ENCODE results near the gene LPP. TPM values are rescaled to one million over a fixed set of nuclear protein-coding genes. Genes with fewer than 3 reads are reported as not detected.
A peak's percentile ranks its signal among the peaks of the same experiment; 100 is the strongest.
"Not testable (repeated sequence)": the region's sequence is repeated elsewhere in the genome, so short reads cannot be mapped to it uniquely, and the experiment has no call there.

The LPP gene
- total RNA-seq, 1 donor from 2014 or later, result 28.2 TPM

GRCh38 chr3:188624828-188625227 lies 470.9 kb downstream of the LPP start:
- no peak overlapping the region for H3K4me3 ChIP-seq (ENCODE audit: low read length in 3 of 3)
- H3K27me3 ChIP-seq (ENCODE audit: control insufficient read depth in 3 of 3, insufficient read depth in 3 of 3, low read length in 3 of 3), result no peaks in the 10 kb centered on the region
- no peak overlapping the region for H3K9ac ChIP-seq (ENCODE audit: low read depth in 1 of 3, low read length in 3 of 3)
- H3K36me3 ChIP-seq (ENCODE audit: control insufficient read depth in 3 of 3, insufficient read depth in 3 of 3, low read length in 3 of 3), result no peaks in the 10 kb centered on the region
- peak overlapping the region; percentile 43 for H3K27ac ChIP-seq (ENCODE audit: low read depth, low read length)
- no peaks in the 10 kb centered on the region for H3K9me3 ChIP-seq (ENCODE audit: control insufficient read depth in 3 of 3, low read length in 3 of 3)
- peaks cover 4 to 8% (median 5%) of the 10 kb centered on the region in 3 donors for H3K4me1 ChIP-seq (ENCODE audit: control insufficient read depth in 3 of 3, insufficient read depth in 3 of 3, low read length in 3 of 3)

GRCh38 chr3:188627652-188628051 lies 473.7 kb downstream of the LPP start:
- no peaks in the 10 kb centered on the region for H3K9me3 ChIP-seq (ENCODE audit: control insufficient read depth in 3 of 3, low read length in 3 of 3)
- no peak overlapping the region for H3K4me3 ChIP-seq (ENCODE audit: low read length in 3 of 3)
- H3K4me1 ChIP-seq (ENCODE audit: control insufficient read depth in 3 of 3, insufficient read depth in 3 of 3, low read length in 3 of 3), result peaks cover 4 to 8% (median 5%) of the 10 kb centered on the region in 3 donors
- H3K27me3 ChIP-seq (ENCODE audit: control insufficient read depth in 3 of 3, insufficient read depth in 3 of 3, low read length in 3 of 3), result no peaks in the 10 kb centered on the region
- no peaks in the 10 kb centered on the region for H3K36me3 ChIP-seq (ENCODE audit: control insufficient read depth in 3 of 3, insufficient read depth in 3 of 3, low read length in 3 of 3)
- H3K27ac ChIP-seq (ENCODE audit: low read depth, low read length), result no peak overlapping the region
- no peak overlapping the region for H3K9ac ChIP-seq (ENCODE audit: low read depth in 1 of 3, low read length in 3 of 3)

GRCh38 chr3:188631291-188632010 lies 477.5 kb downstream of the LPP start:
- peaks cover 0 to 6% (median 2%) of the 10 kb centered on the region in 3 donors for H3K4me1 ChIP-seq (ENCODE audit: control insufficient read depth in 3 of 3, insufficient read depth in 3 of 3, low read length in 3 of 3)
- no peaks in the 10 kb centered on the region for H3K36me3 ChIP-seq (ENCODE audit: control insufficient read depth in 3 of 3, insufficient read depth in 3 of 3, low read length in 3 of 3)

GRCh38 chr3:188633206-188633605 lies 479.2 kb downstream of the LPP start:
- Histone ChIP-seq H3K36me3 (ENCODE audit: control insufficient read depth in 3 of 3, insufficient read depth in 3 of 3, low read length in 3 of 3) (no peaks in the 10 kb centered on the region), H3K9ac (ENCODE audit: low read depth in 1 of 3, low read length in 3 of 3) (no peak overlapping the region), H3K4me3 (ENCODE audit: low read length in 3 of 3) (no peak overlapping the region), H3K4me1 (ENCODE audit: control insufficient read depth in 3 of 3, insufficient read depth in 3 of 3, low read length in 3 of 3) (peaks cover 0 to 6% (median 2%) of the 10 kb centered on the region in 3 donors), H3K27me3 (ENCODE audit: control insufficient read depth in 3 of 3, insufficient read depth in 3 of 3, low read length in 3 of 3) (no peaks in the 10 kb centered on the region), H3K27ac (ENCODE audit: low read depth, low read length) (no peak overlapping the region), H3K9me3 (ENCODE audit: control insufficient read depth in 3 of 3, low read length in 3 of 3) (no peaks in the 10 kb centered on the region)

More at GRCh38 chr3:188631291-188632010, 477.5 kb downstream of the LPP start:
- Histone ChIP-seq H3K27me3 (ENCODE audit: control insufficient read depth in 3 of 3, insufficient read depth in 3 of 3, low read length in 3 of 3) (no peaks in the 10 kb centered on the region), H3K27ac (ENCODE audit: low read depth, low read length) (no peak overlapping the region), H3K9me3 (ENCODE audit: control insufficient read depth in 3 of 3, low read length in 3 of 3) (no peaks in the 10 kb centered on the region), H3K9ac (ENCODE audit: low read depth in 1 of 3, low read length in 3 of 3) (no peak overlapping the region), H3K4me3 (ENCODE audit: low read length in 3 of 3) (no peak overlapping the region)

GRCh38 chr3:188634285-188634684 lies 480.3 kb downstream of the LPP start:
- Histone ChIP-seq H3K36me3 (ENCODE audit: control insufficient read depth in 3 of 3, insufficient read depth in 3 of 3, low read length in 3 of 3) (no peaks in the 10 kb centered on the region), H3K4me1 (ENCODE audit: control insufficient read depth in 3 of 3, insufficient read depth in 3 of 3, low read length in 3 of 3) (peaks cover 0 to 6% (median 2%) of the 10 kb centered on the region in 3 donors), H3K9ac (ENCODE audit: low read depth in 1 of 3, low read length in 3 of 3) (no peak overlapping the region), H3K4me3 (ENCODE audit: low read length in 3 of 3) (no peak overlapping the region), H3K27me3 (ENCODE audit: control insufficient read depth in 3 of 3, insufficient read depth in 3 of 3, low read length in 3 of 3) (no peaks in the 10 kb centered on the region), H3K9me3 (ENCODE audit: control insufficient read depth in 3 of 3, low read length in 3 of 3) (no peaks in the 10 kb centered on the region), H3K27ac (ENCODE audit: low read depth, low read length) (no peak overlapping the region)

- H3K36me3 ChIP-seq (ENCODE audit: control insufficient read depth in 3 of 3, insufficient read depth in 3 of 3, low read length in 3 of 3), result no peaks in the 10 kb centered on the region
- H3K27ac ChIP-seq (ENCODE audit: low read depth, low read length), result no peak overlapping the region
- H3K27me3 ChIP-seq (ENCODE audit: control insufficient read depth in 3 of 3, insufficient read depth in 3 of 3, low read length in 3 of 3), result no peaks in the 10 kb centered on the region
- no peak overlapping the region for H3K9ac ChIP-seq (ENCODE audit: low read depth in 1 of 3, low read length in 3 of 3)
- no peak overlapping the region for H3K4me3 ChIP-seq (ENCODE audit: low read length in 3 of 3)
- H3K9me3 ChIP-seq (ENCODE audit: control insufficient read depth in 3 of 3, low read length in 3 of 3), result no peaks in the 10 kb centered on the region
- H3K4me1 ChIP-seq (ENCODE audit: control insufficient read depth in 3 of 3, insufficient read depth in 3 of 3, low read length in 3 of 3), result peaks cover 0 to 6% (median 2%) of the 10 kb centered on the region in 3 donors
These were observed 481.5 kb downstream of the LPP start for GRCh38 chr3:188635258-188636042.

GRCh38 chr3:188636292-188636691 lies 482.3 kb downstream of the LPP start:
- H3K9me3 ChIP-seq (ENCODE audit: control insufficient read depth in 3 of 3, low read length in 3 of 3); H3K4me3 ChIP-seq (ENCODE audit: low read length in 3 of 3); H3K36me3 ChIP-seq (ENCODE audit: control insufficient read depth in 3 of 3, insufficient read depth in 3 of 3, low read length in 3 of 3); H3K27ac ChIP-seq (ENCODE audit: low read depth, low read length); H3K27me3 ChIP-seq (ENCODE audit: control insufficient read depth in 3 of 3, insufficient read depth in 3 of 3, low read length in 3 of 3); H3K4me1 ChIP-seq (ENCODE audit: control insufficient read depth in 3 of 3, insufficient read depth in 3 of 3, low read length in 3 of 3); H3K9ac ChIP-seq (ENCODE audit: low read depth in 1 of 3, low read length in 3 of 3): not testable (repeated sequence)

GRCh38 chr3:188641076-188641475 lies 487.1 kb downstream of the LPP start:
- peaks cover 0 to 4% (median 0%) of the 10 kb centered on the region in 3 donors for H3K4me1 ChIP-seq (ENCODE audit: control insufficient read depth in 3 of 3, insufficient read depth in 3 of 3, low read length in 3 of 3)
- no peaks in the 10 kb centered on the region for H3K9me3 ChIP-seq (ENCODE audit: control insufficient read depth in 3 of 3, low read length in 3 of 3)
- no peaks in the 10 kb centered on the region for H3K27me3 ChIP-seq (ENCODE audit: control insufficient read depth in 3 of 3, insufficient read depth in 3 of 3, low read length in 3 of 3)
- H3K36me3 ChIP-seq (ENCODE audit: control insufficient read depth in 3 of 3, insufficient read depth in 3 of 3, low read length in 3 of 3), result peaks cover 0 to 2% (median 0%) of the 10 kb centered on the region in 3 donors
- H3K4me3 ChIP-seq (ENCODE audit: low read length in 3 of 3), result no peak overlapping the region
- H3K9ac ChIP-seq (ENCODE audit: low read depth in 1 of 3, low read length in 3 of 3), result no peak overlapping the region
- no peak overlapping the region for H3K27ac ChIP-seq (ENCODE audit: low read depth, low read length)

- Histone ChIP-seq H3K9me3 (ENCODE audit: control insufficient read depth in 3 of 3, low read length in 3 of 3) (no peaks in the 10 kb centered on the region), H3K4me1 (ENCODE audit: control insufficient read depth in 3 of 3, insufficient read depth in 3 of 3, low read length in 3 of 3) (peaks cover 0 to 4% (median 0%) of the 10 kb centered on the region in 3 donors), H3K9ac (ENCODE audit: low read depth in 1 of 3, low read length in 3 of 3) (no peak overlapping the region), H3K36me3 (ENCODE audit: control insufficient read depth in 3 of 3, insufficient read depth in 3 of 3, low read length in 3 of 3) (peaks cover 0 to 2% (median 0%) of the 10 kb centered on the region in 3 donors), H3K27me3 (ENCODE audit: control insufficient read depth in 3 of 3, insufficient read depth in 3 of 3, low read length in 3 of 3) (no peaks in the 10 kb centered on the region), H3K4me3 (ENCODE audit: low read length in 3 of 3) (no peak overlapping the region), H3K27ac (ENCODE audit: low read depth, low read length) (no peak overlapping the region)
These were observed 489.8 kb downstream of the LPP start for GRCh38 chr3:188643736-188644135.

GRCh38 chr3:188646592-188646991 lies 492.6 kb downstream of the LPP start:
- no peak overlapping the region for H3K4me3 ChIP-seq (ENCODE audit: low read length in 3 of 3)
- H3K9me3 ChIP-seq (ENCODE audit: control insufficient read depth in 3 of 3, low read length in 3 of 3), result no peaks in the 10 kb centered on the region
- H3K27me3 ChIP-seq (ENCODE audit: control insufficient read depth in 3 of 3, insufficient read depth in 3 of 3, low read length in 3 of 3), result no peaks in the 10 kb centered on the region
- peaks cover 0 to 1% (median 0%) of the 10 kb centered on the region in 3 donors for H3K36me3 ChIP-seq (ENCODE audit: control insufficient read depth in 3 of 3, insufficient read depth in 3 of 3, low read length in 3 of 3)
- H3K27ac ChIP-seq (ENCODE audit: low read depth, low read length), result no peak overlapping the region
- H3K9ac ChIP-seq (ENCODE audit: low read depth in 1 of 3, low read length in 3 of 3), result no peak overlapping the region
- H3K4me1 ChIP-seq (ENCODE audit: control insufficient read depth in 3 of 3, insufficient read depth in 3 of 3, low read length in 3 of 3), result peaks cover 0 to 4% (median 0%) of the 10 kb centered on the region in 3 donors
